Measurements from ENCODE around the gene CACNB4. TPM values are rescaled to one million over a fixed set of nuclear protein-coding genes. Genes with fewer than 3 reads are reported as not detected.

The CACNB4 gene
- total RNA-seq, 1 experiment from 2014 or later, result 1.00 TPM

GRCh38 chr2:151790689-151791088 lies 308.2 kb downstream of the CACNB4 start:
- no peaks in the 10 kb centered on the region for H3K27me3 Mint-ChIP-seq (ENCODE audit: insufficient read depth, unreplicated experiment)
- H3K9me3 ChIP-seq, result no peaks in the 10 kb centered on the region
- TF ChIP-seq CTCF (IDR thresholded peaks at IDR 0.05; ENCODE audit: insufficient read depth in 1 of 2, low read depth in 1 of 2, low read length in 1 of 2, severe bottlenecking in 1 of 2, unreplicated experiment in 1 of 2), result no peak

GRCh38 chr2:151789055-151789834 lies 309.6 kb downstream of the CACNB4 start:
- no TSS peak for BruUV-seq (replicated peaks)
- no peaks in the 10 kb centered on the region for H3K27me3 ChIP-seq (replicated peaks; ENCODE audit: control insufficient read depth, insufficient read depth, low read length)
- Mint-ChIP-seq H3K36me3 (ENCODE audit: insufficient read depth, unreplicated experiment) (peaks cover 11% of the 10 kb centered on the region), H3K27me3 (ENCODE audit: insufficient read depth, unreplicated experiment) (no peaks in the 10 kb centered on the region), H3K27ac (ENCODE audit: unreplicated experiment) (no peak overlapping the region), H3K9me3 (ENCODE audit: unreplicated experiment) (no peaks in the 10 kb centered on the region), H3K4me3 (ENCODE audit: unreplicated experiment) (no peak overlapping the region), H3K4me1 (ENCODE audit: low read depth, unreplicated experiment) (no peaks in the 10 kb centered on the region)
- POLR2A ChIA-PET, result no interaction called here
- H3K9me3 ChIP-seq, result no peaks in the 10 kb centered on the region
- CTCF ChIA-PET, result no interaction called here
- intact Hi-C loops (cut with micrococcal nuclease; ENCODE audit: unreplicated experiment), result no loop called here
- no peaks in the 10 kb centered on the region for H3K36me3 ChIP-seq (ENCODE audit: control insufficient read depth, insufficient read depth, low read length)
- H3K4me3 ChIP-seq (ENCODE audit: low read depth, low read length), result no peak overlapping the region
- H3K4me1 ChIP-seq, result no peaks in the 10 kb centered on the region
- TF ChIP-seq CTCF (IDR thresholded peaks at IDR 0.05; ENCODE audit: insufficient read depth in 1 of 2, low read depth in 1 of 2, low read length in 1 of 2, severe bottlenecking in 1 of 2, unreplicated experiment in 1 of 2), result no peak
- DNase-seq, result no peak

More at GRCh38 chr2:151790689-151791088, 308.2 kb downstream of the CACNB4 start:
- POLR2A ChIA-PET, result no interaction called here
- H3K4me1 ChIP-seq, result no peaks in the 10 kb centered on the region
- Mint-ChIP-seq H3K4me1 (ENCODE audit: low read depth, unreplicated experiment) (no peaks in the 10 kb centered on the region), H3K36me3 (ENCODE audit: insufficient read depth, unreplicated experiment) (peaks cover 11% of the 10 kb centered on the region), H3K9me3 (ENCODE audit: unreplicated experiment) (no peaks in the 10 kb centered on the region), H3K4me3 (ENCODE audit: unreplicated experiment) (no peak overlapping the region), H3K27ac (ENCODE audit: unreplicated experiment) (no peak overlapping the region)
- H3K27me3 ChIP-seq (replicated peaks; ENCODE audit: control insufficient read depth, insufficient read depth, low read length), result no peaks in the 10 kb centered on the region
- DNase-seq, result no peak
- CTCF ChIA-PET, result no interaction called here
- intact Hi-C loops (cut with micrococcal nuclease; ENCODE audit: unreplicated experiment), result no loop called here
- BruUV-seq (replicated peaks), result no TSS peak
- H3K36me3 ChIP-seq (ENCODE audit: control insufficient read depth, insufficient read depth, low read length), result no peaks in the 10 kb centered on the region
- H3K4me3 ChIP-seq (ENCODE audit: low read depth, low read length), result no peak overlapping the region

DNA sequence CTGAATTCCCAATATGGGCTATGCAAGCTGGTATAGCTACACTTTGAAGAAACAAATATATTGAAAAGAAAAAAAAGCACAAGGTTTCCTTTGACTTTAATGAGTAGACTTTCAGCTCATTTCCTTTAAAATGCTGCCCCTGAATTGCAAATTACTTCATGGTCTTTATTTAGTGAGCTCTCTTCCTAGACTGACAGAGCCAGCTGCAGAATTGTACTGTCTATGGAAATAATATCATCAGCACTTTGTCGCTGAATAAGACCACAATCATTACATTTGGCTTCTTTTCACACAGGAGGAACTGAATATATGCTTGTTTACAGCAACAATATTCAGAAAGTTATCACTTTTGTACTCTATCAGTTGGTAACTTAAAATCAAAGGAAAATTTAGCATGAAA lies 312.4 kb downstream of the CACNB4 start:
- Mint-ChIP-seq H3K9me3 (ENCODE audit: unreplicated experiment) (no peaks in the 10 kb centered on the region), H3K27me3 (ENCODE audit: insufficient read depth, unreplicated experiment) (no peaks in the 10 kb centered on the region), H3K27ac (ENCODE audit: unreplicated experiment) (no peak overlapping the region), H3K4me1 (ENCODE audit: low read depth, unreplicated experiment) (no peaks in the 10 kb centered on the region), H3K4me3 (ENCODE audit: unreplicated experiment) (no peak overlapping the region), H3K36me3 (ENCODE audit: insufficient read depth, unreplicated experiment) (peaks cover 6% of the 10 kb centered on the region)
- H3K4me3 ChIP-seq (ENCODE audit: low read depth, low read length), result no peak overlapping the region
- intact Hi-C loops (cut with micrococcal nuclease; ENCODE audit: unreplicated experiment), result no loop called here
- no peaks in the 10 kb centered on the region for H3K36me3 ChIP-seq (ENCODE audit: control insufficient read depth, insufficient read depth, low read length)
- ChIA-PET POLR2A (no interaction called here), CTCF (no interaction called here)
- no peaks in the 10 kb centered on the region for H3K4me1 ChIP-seq
- no TSS peak for BruUV-seq (replicated peaks)
- DNase-seq, result no peak
- H3K9me3 ChIP-seq, result no peaks in the 10 kb centered on the region
- no peak for TF ChIP-seq CTCF (IDR thresholded peaks at IDR 0.05; ENCODE audit: insufficient read depth in 1 of 2, low read depth in 1 of 2, low read length in 1 of 2, severe bottlenecking in 1 of 2, unreplicated experiment in 1 of 2)
- H3K27me3 ChIP-seq (replicated peaks; ENCODE audit: control insufficient read depth, insufficient read depth, low read length), result no peaks in the 10 kb centered on the region

All from Caco-2 (cell line).